SK-N-SH (cell line): ENCODE data around the gene RNASE1. TPM values are rescaled to one million over a fixed set of nuclear protein-coding genes. Genes with fewer than 3 reads are reported as not detected.

Experiments used
- CTCF ChIA-PET: fragments of 300-600, 350-600 bp; formaldehyde crosslinking; extraction: SDS; loops from one replicate; lab custom pipeline; 2021; lab: Yijun Ruan, JAX
- POLR2A ChIA-PET: fragments of 350-600 bp; sonication (Branson Sonifier 250); formaldehyde crosslinking; extraction: SDS; loops from one replicate; lab custom pipeline; 2020; ENCODE audit warnings: antibody characterized with exemption, inconsistent platforms; lab: Yijun Ruan, JAX
- DNase-seq: peaks from one replicate; pipeline ENCODE4 v3.0.0; 2012
- H2AFZ ChIP-seq: fragments of 200-600 bp; sonication (generic); 2 replicates; pipeline ENCODE4 v1.8.1; 2016; ENCODE audit warnings: antibody characterized with exemption, mild to moderate bottlenecking, low read depth
- H3F3A ChIP-seq: fragments of 200-600 bp; sonication (generic); replicated peaks from 2 replicates; pipeline ENCODE3; 2016; ENCODE audit warnings: antibody characterized with exemption, mild to moderate bottlenecking; ENCODE audit not compliant: insufficient read depth
- H3K27ac ChIP-seq, 2 experiments: fragments of 200-500 bp in 1 of 2; fragments of 200-600 bp in 1 of 2; sonication (Bioruptor generic) in 1 of 2; sonication (generic), shearing (Covaris generic) in 1 of 2; 2 replicates each; pipeline versions ENCODE4 v1.5.1 to v1.6.1; 2014 to 2016; ENCODE audit warnings: low read depth in 2 of 2, inconsistent platforms in 1 of 2, low read length in 1 of 2, mild to moderate bottlenecking in 1 of 2, mixed read lengths in 1 of 2
- H3K27me3 ChIP-seq: fragments of 200-600 bp; sonication (generic), shearing (Covaris generic); 2 replicates; pipeline ENCODE4 v1.6.1; 2016; ENCODE audit warnings: mixed run types; ENCODE audit not compliant: insufficient read depth
- H3K36me3 ChIP-seq, 2 experiments: fragments of 200-500 bp in 1 of 2; fragments of 200-600 bp in 1 of 2; sonication (Bioruptor generic) in 1 of 2; sonication (generic) in 1 of 2; replicated peaks in 1 of 2; 2 replicates each; pipeline versions ENCODE3 to v1.5.1; 2014 to 2016; ENCODE audit warnings: low read length in 1 of 2, mild to moderate bottlenecking in 1 of 2; ENCODE audit not compliant: insufficient read depth in 2 of 2, control insufficient read depth in 1 of 2
- H3K4me1 ChIP-seq, 2 experiments: fragments of 200-500 bp in 1 of 2; fragments of 200-600 bp in 1 of 2; sonication (Bioruptor generic) in 1 of 2; sonication (generic), shearing (Covaris generic) in 1 of 2; 2 replicates each; pipeline versions ENCODE4 v1.5.1 to v1.6.1; 2014 to 2016; ENCODE audit warnings: low read depth in 1 of 2, low read length in 1 of 2, mixed run types in 1 of 2; ENCODE audit not compliant: insufficient read depth in 2 of 2, control insufficient read depth in 1 of 2
- H3K4me2 ChIP-seq: fragments of 200-600 bp; sonication (generic), shearing (Covaris generic); 2 replicates; pipeline ENCODE4 v1.6.1; 2017; ENCODE audit warnings: mixed run types
- H3K4me3 ChIP-seq, 2 experiments: fragments of 200-500 bp in 1 of 2; fragments of 200-600 bp in 1 of 2; sonication (Bioruptor generic) in 1 of 2; sonication (generic), shearing (Covaris generic) in 1 of 2; 2 replicates each; pipeline versions ENCODE4 v1.5.1 to v1.8.1; 2014 to 2016; ENCODE audit warnings: low read depth in 2 of 2, inconsistent platforms in 1 of 2, low read length in 1 of 2, mild to moderate bottlenecking in 1 of 2, mixed read lengths in 1 of 2, moderate library complexity in 1 of 2
- H3K79me2 ChIP-seq: fragments of 200-600 bp; sonication (generic); 2 replicates; pipeline ENCODE4 v1.8.1; 2017; ENCODE audit warnings: mild to moderate bottlenecking; ENCODE audit not compliant: insufficient read depth
- H3K9ac ChIP-seq: fragments of 200-600 bp; sonication (generic); 2 replicates; pipeline ENCODE4 v1.6.1; 2017; ENCODE audit warnings: mixed run types
- H3K9me2 ChIP-seq: fragments of 200-600 bp; sonication (generic); 2 replicates; pipeline ENCODE4 v1.6.1; 2017; ENCODE audit warnings: mixed run types
- H3K9me3 ChIP-seq: fragments of 200-600 bp; sonication (generic); 2 replicates; pipeline ENCODE4 v1.6.1; 2017; ENCODE audit warnings: mixed run types, mild to moderate bottlenecking, moderate library complexity
- H4K20me1 ChIP-seq: fragments of 200-600 bp; sonication (generic); 2 replicates; pipeline ENCODE4 v1.6.1; 2017; ENCODE audit warnings: mild to moderate bottlenecking, mixed run types; ENCODE audit not compliant: insufficient read depth
- EP300 ChIP-seq, 2 experiments: IDR thresholded peaks; 2 replicates each; pipeline versions ENCODE4 v1.4.0 to v1.6.1; 2012; ENCODE audit warnings: borderline replicate concordance in 1 of 2, low read depth in 1 of 2, low read length in 1 of 2
- EZH2phosphoT487 ChIP-seq: fragments of 200-600 bp; sonication (generic); IDR thresholded peaks from 2 replicates; pipeline ENCODE4 v1.6.1; 2017; ENCODE audit warnings: low read depth, mixed run types, mild to moderate bottlenecking, antibody characterized with exemption, moderate library complexity, borderline replicate concordance
- FOSL2 ChIP-seq: IDR thresholded peaks from 2 replicates; pipeline ENCODE4 v1.4.0; 2012; ENCODE audit warnings: low read depth, mild to moderate bottlenecking, moderate library complexity, borderline replicate concordance
- GABPA ChIP-seq: IDR thresholded peaks from 2 replicates; pipeline ENCODE4 v1.4.0; 2012; ENCODE audit warnings: low read depth, mild to moderate bottlenecking
- GATA2 ChIP-seq: sonication (generic); formaldehyde crosslinking; IDR thresholded peaks from 2 replicates; pipeline ENCODE4 v1.5.0; 2020; ENCODE audit warnings: mild to moderate bottlenecking, missing genetic modification reagents
- JUND ChIP-seq: IDR thresholded peaks from 2 replicates; pipeline ENCODE4 v1.4.0; 2012
- MAX ChIP-seq: IDR thresholded peaks from 2 replicates; pipeline ENCODE4 v1.4.0; 2012; ENCODE audit warnings: low read depth
- MEF2A ChIP-seq: IDR thresholded peaks from 2 replicates; pipeline ENCODE4 v1.4.0; 2012; ENCODE audit warnings: low read depth, borderline replicate concordance
- NFIC ChIP-seq: IDR thresholded peaks from 2 replicates; pipeline ENCODE4 v1.4.0; 2012; ENCODE audit warnings: borderline replicate concordance
- NRF1 ChIP-seq: IDR thresholded peaks from 2 replicates; pipeline ENCODE4 v1.6.1; 2012; ENCODE audit warnings: low read depth, mild to moderate bottlenecking, low read length
- PBX3 ChIP-seq: IDR thresholded peaks from 2 replicates; pipeline ENCODE4; 2012
- POLR2AphosphoS5 ChIP-seq: IDR thresholded peaks from 2 replicates; pipeline ENCODE4 v1.6.1; 2012; ENCODE audit warnings: low read depth, low read length
- RCOR1 ChIP-seq: fragments of 150-350 bp; IDR thresholded peaks from 2 replicates; pipeline ENCODE4 v1.6.1; 2017; ENCODE audit warnings: antibody characterized with exemption, low read length
- RFX5 ChIP-seq: IDR thresholded peaks from 2 replicates; pipeline ENCODE4 v1.6.1; 2012; ENCODE audit warnings: mild to moderate bottlenecking, improper control_type of control experiment, low read length
- SIN3A ChIP-seq: IDR thresholded peaks from 2 replicates; pipeline ENCODE4 v1.6.1; 2012; ENCODE audit warnings: low read depth, mild to moderate bottlenecking, low read length, moderate library complexity, borderline replicate concordance
- TAF1 ChIP-seq: IDR thresholded peaks from 2 replicates; pipeline ENCODE4 v1.6.1; 2012; ENCODE audit warnings: low read depth, mild to moderate bottlenecking, low read length, moderate library complexity, borderline replicate concordance
- TCF12 ChIP-seq: IDR thresholded peaks from 2 replicates; pipeline ENCODE4 v1.4.0; 2012
- USF1 ChIP-seq: IDR thresholded peaks from 2 replicates; pipeline ENCODE4 v1.4.0; 2012; ENCODE audit warnings: low read depth, borderline replicate concordance
- WGBS: methylation state at CpG from one replicate; pipeline ENCODE4 v1.1.6; 2017; ENCODE audit warnings: low lambda C conversion rate; 5-methylcytosine and 5-hydroxymethylcytosine counted together
- polyA plus RNA-seq, 3 experiments: library from polyadenylated mRNA; depleted of rRNA; stranded (reverse); fragments of >200 nt; gene quantifications; 2 replicates each; pipeline ENCODE4 v1.2.3, GENCODE V29; 2012

Gene RNASE1
- polyA plus RNA-seq, 1 of the 3 experiments (the other 2 are of a cell fraction) = not detected

- H3F3A ChIP-seq = no peaks in the 10 kb centered on the region
- no peak overlapping the region for H2AFZ ChIP-seq
- H3K36me3 ChIP-seq = no peaks in the 10 kb centered on the region
- TF ChIP-seq EP300 (IDR thresholded peaks at IDR 0.05; ENCODE audit: borderline replicate concordance in 1 of 2, low read depth in 1 of 2, low read length in 1 of 2) = no peak
- no peak for TF ChIP-seq MAX
- TF ChIP-seq GABPA = no peak
- no peak for TF ChIP-seq JUND
- no peak for TF ChIP-seq NFIC
- no peak for TF ChIP-seq GATA2 (CRISPR knock-in tag)
- TF ChIP-seq TCF12 = no peak
- no peaks in the 10 kb centered on the region for H3K79me2 ChIP-seq
- no peaks in the 10 kb centered on the region for H4K20me1 ChIP-seq
- peaks cover 44% of the 10 kb centered on the region for H3K27me3 ChIP-seq
- no peak overlapping the region for H3K4me2 ChIP-seq
- no peak overlapping the region for H3K9ac ChIP-seq
- POLR2A ChIA-PET = no interaction called here
- CTCF ChIA-PET = no interaction called here
- H3K27ac ChIP-seq = no peak overlapping the region
- no peak for DNase-seq
- H3K4me3 ChIP-seq = no peak overlapping the region
- H3K9me2 ChIP-seq = no peaks in the 10 kb centered on the region
- H3K4me1 ChIP-seq = no peaks in the 10 kb centered on the region
- WGBS = 13% methylated on average over 1 of the region's 1 CpG
- no peaks in the 10 kb centered on the region for H3K9me3 ChIP-seq
Measured at GRCh38 chr14:20797164-20797563, 5.5 kb downstream of the RNASE1 start.

GRCh38 chr14:20794644-20795369 is 7.8 kb downstream of the RNASE1 start:
- no peak overlapping the region for H3K27ac ChIP-seq
- no peak overlapping the region for H3K4me3 ChIP-seq
- peaks cover 32% of the 10 kb centered on the region; the same call in 1 of the 2 replicates for H3K27me3 ChIP-seq
- ChIA-PET POLR2A (no interaction called here), CTCF (no interaction called here)
- H3K9me3 ChIP-seq = no peaks in the 10 kb centered on the region
- H2AFZ ChIP-seq = no peak overlapping the region
- DNase-seq = no peak
- no peaks in the 10 kb centered on the region for H3F3A ChIP-seq
- 5% methylated on average over 7 of the region's 7 CpGs for WGBS
- H4K20me1 ChIP-seq = no peaks in the 10 kb centered on the region
- TF ChIP-seq RCOR1 (no peak), SIN3A (no peak), USF1 (no peak), TAF1 (no peak), EZH2phosphoT487 (no peak), MEF2A (no peak), GABPA (no peak), RFX5 (no peak), NRF1 (no peak), FOSL2 (no peak), PBX3 (no peak), POLR2AphosphoS5 (no peak)
- no peaks in the 10 kb centered on the region for H3K36me3 ChIP-seq
- no peaks in the 10 kb centered on the region for H3K79me2 ChIP-seq
- H3K4me2 ChIP-seq = no peak overlapping the region
- H3K9me2 ChIP-seq = no peaks in the 10 kb centered on the region
- no peak overlapping the region for H3K9ac ChIP-seq
- no peaks in the 10 kb centered on the region for H3K4me1 ChIP-seq
